H54 (cell line): Measurements from ENCODE around the gene GPATCH3.
"Not testable (repeated sequence)": the region's sequence is repeated elsewhere in the genome, so short reads cannot be mapped to it uniquely, and the experiment has no call there.

ENCODE experiments used
- DNase-seq: peaks from one replicate; pipeline ENCODE4 v3.0.0; 2011; ENCODE audit warnings: low spot score, mixed read lengths; ENCODE audit not compliant: insufficient read length
- FAIRE-seq: peaks from 3 replicates; lab custom pipeline; 2011; peaks lifted over from hg19 to GRCh38; lab: Jason Lieb, UNC
- POLR2A ChIP-seq: IDR thresholded peaks from 2 replicates; pipeline ENCODE4 v1.6.1; 2011; ENCODE audit warnings: low read depth, mild to moderate bottlenecking, low read length

Gene GPATCH3, protein sequence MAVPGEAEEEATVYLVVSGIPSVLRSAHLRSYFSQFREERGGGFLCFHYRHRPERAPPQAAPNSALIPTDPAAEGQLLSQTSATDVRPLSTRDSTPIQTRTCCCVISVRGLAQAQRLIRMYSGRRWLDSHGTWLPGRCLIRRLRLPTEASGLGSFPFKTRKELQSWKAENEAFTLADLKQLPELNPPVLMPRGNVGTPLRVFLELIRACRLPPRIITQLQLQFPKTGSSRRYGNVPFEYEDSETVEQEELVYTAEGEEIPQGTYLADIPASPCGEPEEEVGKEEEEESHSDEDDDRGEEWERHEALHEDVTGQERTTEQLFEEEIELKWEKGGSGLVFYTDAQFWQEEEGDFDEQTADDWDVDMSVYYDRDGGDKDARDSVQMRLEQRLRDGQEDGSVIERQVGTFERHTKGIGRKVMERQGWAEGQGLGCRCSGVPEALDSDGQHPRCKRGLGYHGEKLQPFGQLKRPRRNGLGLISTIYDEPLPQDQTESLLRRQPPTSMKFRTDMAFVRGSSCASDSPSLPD

DNA sequence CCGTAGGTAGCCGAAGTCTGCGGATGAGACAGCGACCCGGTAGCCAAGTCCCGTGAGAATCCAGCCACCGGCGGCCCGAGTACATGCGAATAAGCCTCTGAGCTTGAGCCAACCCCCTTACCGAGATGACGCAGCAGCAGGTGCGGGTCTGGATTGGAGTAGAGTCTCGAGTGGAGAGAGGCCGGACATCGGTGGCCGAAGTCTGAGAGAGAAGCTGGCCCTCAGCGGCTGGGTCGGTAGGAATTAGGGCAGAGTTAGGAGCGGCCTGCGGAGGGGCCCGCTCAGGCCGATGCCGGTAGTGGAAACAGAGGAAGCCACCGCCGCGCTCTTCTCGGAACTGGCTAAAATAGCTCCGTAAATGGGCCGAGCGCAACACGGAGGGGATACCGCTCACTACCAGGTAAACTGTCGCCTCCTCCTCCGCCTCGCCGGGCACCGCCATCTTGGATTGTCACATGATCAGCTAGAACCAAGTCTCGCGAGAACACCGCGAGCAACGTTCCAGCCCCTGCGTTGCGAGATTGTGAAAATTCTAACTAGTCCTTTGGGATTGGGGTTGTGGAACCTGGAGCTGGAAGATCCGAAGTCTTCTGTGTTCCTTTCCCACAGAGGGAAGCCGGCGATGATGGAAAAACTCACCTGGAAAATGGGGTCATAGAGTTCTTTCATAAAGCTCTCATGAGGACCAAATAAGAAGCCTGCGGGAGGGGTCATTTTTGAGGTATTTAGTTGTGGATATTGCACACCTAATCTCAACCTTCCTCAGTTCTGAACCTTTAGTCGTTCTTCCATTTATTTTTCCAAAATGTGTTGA lies at the start of gene GPATCH3:
TSS of gene GPATCH3 (minus strand) at position 467 of the 814 bp plus-strand sequence. CDS start at position 442, 25 bp downstream.
- peak; percentile 69 for FAIRE-seq
- peak; percentile 56 for DNase-seq
- peak; percentile 75 for TF ChIP-seq POLR2A

GRCh38 chr1:26949926-26950319 lies 49.7 kb upstream of the GPATCH3 start:
- DNase-seq (peak; percentile 49), FAIRE-seq (no peak)
- no peak for TF ChIP-seq POLR2A

GRCh38 chr1:26949266-26949925 lies 49.1 kb upstream of the GPATCH3 start:
- no peak for TF ChIP-seq POLR2A
- FAIRE-seq = no peak
- DNase-seq = no peak

DNA sequence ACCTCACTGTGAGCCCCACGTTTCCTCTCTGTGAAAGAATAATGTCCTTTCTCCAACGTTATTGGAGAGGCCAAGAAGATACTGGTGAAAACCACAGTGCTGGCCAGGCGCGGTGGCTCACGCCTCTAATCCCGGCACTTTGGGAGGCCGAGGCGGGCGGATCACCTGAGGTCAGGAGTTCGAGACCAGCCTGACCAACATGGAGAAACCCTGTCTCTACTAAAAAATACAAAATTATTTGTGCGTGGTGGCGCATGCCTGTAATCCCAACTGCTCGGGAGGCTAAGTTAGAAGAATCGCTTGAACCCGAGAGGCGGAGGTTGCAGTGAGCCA lies 48.4 kb upstream of the GPATCH3 start:
- DNase-seq = not testable (repeated sequence)

DNA sequence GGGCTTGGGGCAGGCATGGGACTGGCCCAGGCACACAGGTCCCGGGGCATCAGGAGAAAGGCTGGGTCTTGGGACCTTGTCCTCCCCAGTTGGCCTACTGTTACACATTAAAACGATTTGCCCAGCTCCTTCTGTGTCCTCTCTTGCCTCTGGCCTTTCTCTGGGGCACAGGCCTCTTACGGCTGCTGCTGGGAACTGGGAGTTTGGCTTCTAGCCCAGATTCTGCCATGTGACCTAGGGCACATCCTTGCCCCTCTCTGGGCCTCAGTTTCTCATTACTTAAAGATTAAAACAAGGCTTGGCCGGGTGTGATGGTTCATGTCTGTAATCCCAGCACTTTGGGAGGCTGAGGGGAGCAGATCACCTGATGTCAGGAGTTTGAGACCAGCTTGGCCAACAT lies 46.0 kb upstream of the GPATCH3 start:
- TF ChIP-seq POLR2A = no peak
- no peak for DNase-seq
- no peak for FAIRE-seq

More for the DNA sequence above, 48.4 kb upstream of the GPATCH3 start:
- FAIRE-seq = not testable (repeated sequence)

DNA sequence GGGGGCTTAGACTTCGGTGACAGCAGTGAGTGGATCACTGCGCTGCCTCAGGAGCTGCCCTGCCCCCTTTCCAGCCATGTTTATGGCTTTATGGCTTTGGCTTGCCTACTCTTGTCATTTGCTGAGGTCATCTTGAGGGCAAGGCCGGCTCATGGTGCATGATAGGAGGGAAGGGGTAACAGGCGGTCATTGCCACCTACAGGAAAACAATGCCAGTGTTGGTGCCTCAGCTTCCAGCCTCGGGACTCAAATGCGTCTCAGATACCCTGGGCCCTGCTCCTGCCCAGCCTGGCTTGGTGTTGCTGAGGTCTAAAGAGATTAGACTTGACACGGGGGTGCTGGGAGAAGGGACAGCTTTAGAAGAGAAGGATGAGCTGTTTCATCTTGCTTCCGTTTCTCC lies 45.5 kb upstream of the GPATCH3 start:
- DNase-seq = no peak
- no peak for TF ChIP-seq POLR2A

GRCh38 chr1:26945138-26945537 lies 44.9 kb upstream of the GPATCH3 start:
- DNase-seq (no peak), FAIRE-seq (no peak)
- no peak for TF ChIP-seq POLR2A

More for the DNA sequence above, 45.5 kb upstream of the GPATCH3 start:
- FAIRE-seq = no peak

DNA sequence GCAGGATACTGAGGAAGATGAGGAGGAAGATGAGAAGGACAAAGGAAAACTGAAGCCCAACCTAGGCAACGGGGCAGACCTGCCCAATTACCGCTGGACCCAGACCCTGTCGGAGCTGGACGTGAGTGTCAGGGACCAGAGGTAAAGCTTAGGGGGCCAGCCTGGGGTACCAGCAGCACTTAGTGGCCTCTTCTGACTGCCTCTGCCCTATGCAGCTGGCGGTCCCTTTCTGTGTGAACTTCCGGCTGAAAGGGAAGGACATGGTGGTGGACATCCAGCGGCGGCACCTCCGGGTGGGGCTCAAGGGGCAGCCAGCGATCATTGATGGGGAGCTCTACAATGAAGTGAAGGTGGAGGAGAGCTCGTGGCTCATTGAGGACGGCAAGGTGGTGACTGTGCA lies 42.4 kb upstream of the GPATCH3 start:
- DNase-seq (no peak), FAIRE-seq (no peak)
- no peak for TF ChIP-seq POLR2A

DNA sequence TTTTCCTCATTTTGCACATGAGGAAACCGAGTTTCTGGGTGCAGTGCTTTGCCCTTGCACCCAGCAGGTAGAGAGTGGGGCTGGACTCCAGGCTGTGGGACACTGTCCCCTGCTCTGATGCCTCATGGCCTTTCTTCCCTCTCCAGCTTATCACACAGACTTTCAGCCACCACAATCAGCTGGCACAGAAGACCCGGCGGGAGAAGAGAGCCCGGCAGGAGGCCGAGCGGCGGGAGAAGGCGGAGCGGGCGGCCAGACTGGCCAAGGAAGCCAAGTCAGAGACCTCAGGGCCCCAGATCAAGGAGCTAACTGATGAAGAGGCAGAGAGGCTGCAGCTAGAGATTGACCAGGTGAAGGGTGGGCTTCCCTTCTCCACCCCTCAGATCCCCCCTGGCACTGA lies 41.0 kb upstream of the GPATCH3 start:
- no peak for TF ChIP-seq POLR2A
- DNase-seq = no peak
- no peak for FAIRE-seq

DNA sequence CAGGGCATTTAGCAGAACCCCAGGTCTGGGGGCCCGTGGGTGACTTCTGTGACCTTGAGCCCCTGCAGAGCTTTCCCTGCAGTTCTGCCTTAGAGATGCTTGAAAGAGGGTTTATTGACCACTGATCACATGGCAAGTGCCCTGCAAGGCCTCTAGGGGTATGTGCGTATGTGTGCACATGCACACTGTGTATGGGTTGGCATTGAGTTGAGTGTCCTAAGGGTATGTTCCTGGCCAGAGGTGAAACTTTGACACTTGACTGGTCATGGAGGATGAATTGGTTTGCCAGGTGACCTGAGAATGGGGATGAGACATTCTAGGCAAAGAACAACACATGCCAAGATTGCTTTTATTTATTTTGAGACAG lies 38.4 kb upstream of the GPATCH3 start:
- FAIRE-seq (no peak), DNase-seq (no peak)
- no peak for TF ChIP-seq POLR2A

GRCh38 chr1:26938004-26938658 lies 37.9 kb upstream of the GPATCH3 start:
- FAIRE-seq = no peak
- no peak for DNase-seq
- TF ChIP-seq POLR2A = no peak

DNA sequence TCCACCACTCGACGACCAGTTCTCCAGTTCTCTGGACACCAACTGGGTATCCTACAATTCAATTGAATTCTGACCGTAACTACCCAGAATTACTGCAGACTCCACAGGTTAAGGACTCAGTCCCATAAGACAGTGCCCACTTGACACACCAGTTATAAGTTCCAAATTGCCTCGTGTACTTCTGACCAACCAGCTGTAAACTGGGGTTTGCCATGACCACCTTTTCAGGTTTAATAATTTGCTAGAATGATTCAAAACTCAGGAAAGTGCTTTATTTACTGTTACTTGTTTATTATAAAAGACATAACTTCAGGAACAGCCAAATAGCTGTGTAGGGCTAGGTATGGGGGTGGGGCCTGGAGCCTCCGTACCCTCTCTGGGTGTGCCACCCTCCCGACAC lies 36.6 kb upstream of the GPATCH3 start:
- TF ChIP-seq POLR2A = no peak
- FAIRE-seq = no peak

GRCh38 chr1:26932531-26932930 lies 32.3 kb upstream of the GPATCH3 start:
- FAIRE-seq (no peak), DNase-seq (no peak)
- TF ChIP-seq POLR2A = no peak

More for the DNA sequence above, 36.6 kb upstream of the GPATCH3 start:
- no peak for DNase-seq

DNA sequence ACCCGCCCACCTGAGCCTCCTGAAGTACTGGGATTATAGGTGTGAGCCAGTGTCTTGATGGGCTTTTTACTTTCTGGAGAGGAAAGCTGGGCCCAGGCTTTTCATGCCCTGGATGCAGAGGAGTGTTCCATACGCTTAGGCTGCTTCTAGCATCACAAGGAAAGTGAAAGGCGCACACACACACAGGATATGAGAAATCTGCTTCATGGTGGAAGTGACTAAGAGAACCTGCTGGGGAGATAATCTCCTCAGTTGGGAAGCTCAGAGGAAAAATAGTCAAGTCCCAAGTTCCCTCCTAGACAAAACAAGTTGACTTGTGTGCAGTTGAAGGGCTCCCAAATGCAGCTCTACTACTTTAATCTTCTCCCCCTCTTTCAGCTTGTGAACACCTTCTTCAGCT lies 23.4 kb upstream of the GPATCH3 start:
- FAIRE-seq (peak; percentile 38), DNase-seq (peak; percentile 42)
- TF ChIP-seq POLR2A = no peak
